Adipocyte (in vitro differentiated cells): ENCODE data around the gene CAMK1G.

Source experiments
- DNase-seq: peaks from one replicate; pipeline ENCODE4 v3.0.0-alpha.2; 2015; ENCODE audit warnings: low read depth
- H3K27me3 ChIP-seq: replicated peaks from 2 replicates; pipeline ENCODE4 v1.7.0; 2013; ENCODE audit warnings: mild to moderate bottlenecking, low read length, moderate library complexity; ENCODE audit not compliant: control insufficient read depth, insufficient read depth
- H3K36me3 ChIP-seq: 2 replicates; pipeline ENCODE4 v1.7.0; 2013; ENCODE audit warnings: low read length, mild to moderate bottlenecking, moderate library complexity; ENCODE audit not compliant: control insufficient read depth, insufficient read depth, severe bottlenecking
- H3K4me1 ChIP-seq: 2 replicates; pipeline ENCODE4 v1.7.0; 2013; ENCODE audit warnings: mild to moderate bottlenecking, low read length, moderate library complexity; ENCODE audit not compliant: control insufficient read depth, insufficient read depth
- H3K4me3 ChIP-seq: 2 replicates; pipeline ENCODE4 v1.7.0; 2013; ENCODE audit warnings: mild to moderate bottlenecking, low read length, moderate library complexity
- H3K9ac ChIP-seq: 2 replicates; pipeline ENCODE4 v1.7.0; 2013; ENCODE audit warnings: mild to moderate bottlenecking, low read length, moderate library complexity
- H3K9me3 ChIP-seq: 2 replicates; pipeline ENCODE4 v1.7.0; 2013; ENCODE audit warnings: mild to moderate bottlenecking, low read length, moderate library complexity; ENCODE audit not compliant: control insufficient read depth

CAMK1G gene

GRCh38 chr1:209549443-209550205 is 33.9 kb upstream of the CAMK1G start:
- Histone ChIP-seq H3K9me3 (no peaks in the 10 kb centered on the region), H3K4me1 (no peaks in the 10 kb centered on the region), H3K27me3 (peaks cover 17% of the 10 kb centered on the region), H3K9ac (no peak overlapping the region), H3K36me3 (no peaks in the 10 kb centered on the region), H3K4me3 (no peak overlapping the region)
- no peak for DNase-seq

- no peak overlapping the region for H3K9ac ChIP-seq
- no peaks in the 10 kb centered on the region for H3K9me3 ChIP-seq
- H3K36me3 ChIP-seq = no peaks in the 10 kb centered on the region
- no peak for DNase-seq
- H3K4me3 ChIP-seq = no peak overlapping the region
- H3K4me1 ChIP-seq = no peaks in the 10 kb centered on the region
- peaks cover 17% of the 10 kb centered on the region for H3K27me3 ChIP-seq
These were observed 33.0 kb upstream of the CAMK1G start for GRCh38 chr1:209550519-209550918.

GRCh38 chr1:209552406-209553264 is 30.9 kb upstream of the CAMK1G start:
- Histone ChIP-seq H3K4me3 (no peak overlapping the region), H3K36me3 (no peaks in the 10 kb centered on the region), H3K9ac (no peak overlapping the region), H3K27me3 (peaks cover 17% of the 10 kb centered on the region), H3K4me1 (no peaks in the 10 kb centered on the region), H3K9me3 (no peaks in the 10 kb centered on the region)
- DNase-seq = no peak

- Histone ChIP-seq H3K4me3 (no peak overlapping the region), H3K27me3 (no peaks in the 10 kb centered on the region), H3K4me1 (no peaks in the 10 kb centered on the region), H3K9ac (no peak overlapping the region), H3K36me3 (no peaks in the 10 kb centered on the region), H3K9me3 (no peaks in the 10 kb centered on the region)
- DNase-seq = no peak
These were observed 28.5 kb upstream of the CAMK1G start for GRCh38 chr1:209554761-209555611.

- no peaks in the 10 kb centered on the region for H3K27me3 ChIP-seq
- H3K9me3 ChIP-seq = no peaks in the 10 kb centered on the region
- H3K4me1 ChIP-seq = no peaks in the 10 kb centered on the region
- no peaks in the 10 kb centered on the region for H3K36me3 ChIP-seq
- no peak overlapping the region for H3K9ac ChIP-seq
- no peak for DNase-seq
- H3K4me3 ChIP-seq = no peak overlapping the region
These were observed 27.3 kb upstream of the CAMK1G start for GRCh38 chr1:209556162-209556690.

- Histone ChIP-seq H3K9ac (no peak overlapping the region), H3K4me3 (no peak overlapping the region), H3K36me3 (no peaks in the 10 kb centered on the region), H3K27me3 (no peaks in the 10 kb centered on the region), H3K9me3 (no peaks in the 10 kb centered on the region), H3K4me1 (no peaks in the 10 kb centered on the region)
- no peak for DNase-seq
These were observed 26.3 kb upstream of the CAMK1G start for GRCh38 chr1:209557221-209557620.

- no peak overlapping the region for H3K4me3 ChIP-seq
- H3K9ac ChIP-seq = no peak overlapping the region
- no peak for DNase-seq
- H3K4me1 ChIP-seq = no peaks in the 10 kb centered on the region
- H3K9me3 ChIP-seq = no peaks in the 10 kb centered on the region
- H3K27me3 ChIP-seq = peaks cover 17% of the 10 kb centered on the region
- no peaks in the 10 kb centered on the region for H3K36me3 ChIP-seq
These were observed 23.0 kb upstream of the CAMK1G start for GRCh38 chr1:209560529-209560928.

- Histone ChIP-seq H3K36me3 (no peaks in the 10 kb centered on the region), H3K9me3 (no peaks in the 10 kb centered on the region), H3K27me3 (peaks cover 17% of the 10 kb centered on the region), H3K4me1 (no peaks in the 10 kb centered on the region), H3K9ac (no peak overlapping the region), H3K4me3 (no peak overlapping the region)
- no peak for DNase-seq
These were observed 22.6 kb upstream of the CAMK1G start for GRCh38 chr1:209560952-209561351.

- Histone ChIP-seq H3K9ac (no peak overlapping the region), H3K9me3 (no peaks in the 10 kb centered on the region), H3K4me1 (no peaks in the 10 kb centered on the region), H3K36me3 (no peaks in the 10 kb centered on the region), H3K27me3 (peaks cover 17% of the 10 kb centered on the region), H3K4me3 (no peak overlapping the region)
- no peak for DNase-seq
These were observed 22.0 kb upstream of the CAMK1G start for GRCh38 chr1:209561532-209561931.

GRCh38 chr1:209564849-209565248 is 18.7 kb upstream of the CAMK1G start:
- no peaks in the 10 kb centered on the region for H3K36me3 ChIP-seq
- no peak overlapping the region for H3K4me3 ChIP-seq
- no peaks in the 10 kb centered on the region for H3K9me3 ChIP-seq

More at GRCh38 chr1:209564849-209565248, 18.7 kb upstream of the CAMK1G start:
- Histone ChIP-seq H3K9ac (no peak overlapping the region), H3K4me1 (peaks cover 9% of the 10 kb centered on the region), H3K27me3 (peaks cover 18% of the 10 kb centered on the region)
- no peak for DNase-seq
